IMR-90 (cell line): ENCODE results near the gene ZNF497.

Source experiments
- CEBPB ChIP-seq: IDR thresholded peaks from 2 replicates; pipeline ENCODE4 v1.6.1; 2012; ENCODE audit warnings: low read depth, low read length, improper control_type of control experiment
- CHD1 ChIP-seq: IDR thresholded peaks from 2 replicates; pipeline ENCODE4 v1.6.1; 2012; ENCODE audit warnings: low read depth, low read length, improper control_type of control experiment
- MAZ ChIP-seq: IDR thresholded peaks from 2 replicates; pipeline ENCODE4 v1.6.1; 2012; ENCODE audit warnings: low read depth, mild to moderate bottlenecking, low read length, improper control_type of control experiment, moderate library complexity, borderline replicate concordance
- POLR2A ChIP-seq: IDR thresholded peaks from 2 replicates; pipeline ENCODE4 v1.6.1; 2012; ENCODE audit warnings: mild to moderate bottlenecking, low read depth, low read length
- TF ChIP-seq, protein P1 (sequence below): conservative IDR thresholded peaks from 2 replicates; pipeline ENCODE4 v1.5.1; 2012; ENCODE audit warnings: mild to moderate bottlenecking, low read depth, low read length, improper control_type of control experiment
- TF ChIP-seq, protein P2 (sequence below): fragments of 150-350 bp; IDR thresholded peaks from 2 replicates; pipeline ENCODE4 v1.6.1; 2016; ENCODE audit warnings: low read depth, mild to moderate bottlenecking, low read length, moderate library complexity, borderline replicate concordance
- TF ChIP-seq, protein P3 (sequence below): fragments of 150-350 bp; IDR thresholded peaks from 2 replicates; pipeline ENCODE4 v1.6.1; 2017; ENCODE audit warnings: mild to moderate bottlenecking, antibody characterized with exemption, low read length, low read depth

DNA sequence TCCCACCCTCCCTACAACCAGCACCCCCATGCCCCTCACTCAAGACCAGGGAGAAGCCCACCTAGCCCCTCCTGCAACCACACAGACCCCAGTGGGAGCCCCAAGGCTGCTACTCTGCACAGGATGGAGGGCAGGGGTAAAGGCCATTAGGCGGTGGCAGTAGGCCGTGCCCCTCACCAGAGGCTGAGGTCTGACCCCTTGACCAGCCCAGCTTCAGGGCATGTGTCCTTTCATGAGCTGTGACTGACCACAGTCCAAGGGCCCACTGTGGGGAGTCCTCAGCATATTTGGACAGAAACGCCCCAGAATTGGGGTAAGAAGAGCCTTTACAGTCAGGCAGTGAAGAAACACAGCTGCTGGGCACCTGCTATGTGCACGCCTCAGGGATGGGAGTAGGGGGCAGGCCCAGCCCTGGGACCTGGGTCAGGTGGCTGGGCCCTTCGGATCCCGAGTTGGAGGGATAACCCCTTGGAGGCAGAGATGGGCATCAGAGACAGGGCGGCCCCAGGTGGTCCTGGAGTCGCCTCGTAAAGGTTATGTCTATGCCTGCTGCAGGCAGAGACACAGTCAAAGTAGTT lies 22.9 kb upstream of the ZNF497 start:
- TF ChIP-seq POLR2A (no peak), CHD1 (no peak), CEBPB (no peak), MAZ (no peak)
- TF ChIP-seq, protein P1, sequence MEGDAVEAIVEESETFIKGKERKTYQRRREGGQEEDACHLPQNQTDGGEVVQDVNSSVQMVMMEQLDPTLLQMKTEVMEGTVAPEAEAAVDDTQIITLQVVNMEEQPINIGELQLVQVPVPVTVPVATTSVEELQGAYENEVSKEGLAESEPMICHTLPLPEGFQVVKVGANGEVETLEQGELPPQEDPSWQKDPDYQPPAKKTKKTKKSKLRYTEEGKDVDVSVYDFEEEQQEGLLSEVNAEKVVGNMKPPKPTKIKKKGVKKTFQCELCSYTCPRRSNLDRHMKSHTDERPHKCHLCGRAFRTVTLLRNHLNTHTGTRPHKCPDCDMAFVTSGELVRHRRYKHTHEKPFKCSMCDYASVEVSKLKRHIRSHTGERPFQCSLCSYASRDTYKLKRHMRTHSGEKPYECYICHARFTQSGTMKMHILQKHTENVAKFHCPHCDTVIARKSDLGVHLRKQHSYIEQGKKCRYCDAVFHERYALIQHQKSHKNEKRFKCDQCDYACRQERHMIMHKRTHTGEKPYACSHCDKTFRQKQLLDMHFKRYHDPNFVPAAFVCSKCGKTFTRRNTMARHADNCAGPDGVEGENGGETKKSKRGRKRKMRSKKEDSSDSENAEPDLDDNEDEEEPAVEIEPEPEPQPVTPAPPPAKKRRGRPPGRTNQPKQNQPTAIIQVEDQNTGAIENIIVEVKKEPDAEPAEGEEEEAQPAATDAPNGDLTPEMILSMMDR = no peak
- TF ChIP-seq, protein P2, sequence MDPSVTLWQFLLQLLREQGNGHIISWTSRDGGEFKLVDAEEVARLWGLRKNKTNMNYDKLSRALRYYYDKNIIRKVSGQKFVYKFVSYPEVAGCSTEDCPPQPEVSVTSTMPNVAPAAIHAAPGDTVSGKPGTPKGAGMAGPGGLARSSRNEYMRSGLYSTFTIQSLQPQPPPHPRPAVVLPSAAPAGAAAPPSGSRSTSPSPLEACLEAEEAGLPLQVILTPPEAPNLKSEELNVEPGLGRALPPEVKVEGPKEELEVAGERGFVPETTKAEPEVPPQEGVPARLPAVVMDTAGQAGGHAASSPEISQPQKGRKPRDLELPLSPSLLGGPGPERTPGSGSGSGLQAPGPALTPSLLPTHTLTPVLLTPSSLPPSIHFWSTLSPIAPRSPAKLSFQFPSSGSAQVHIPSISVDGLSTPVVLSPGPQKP = no peak
- TF ChIP-seq, protein P3, sequence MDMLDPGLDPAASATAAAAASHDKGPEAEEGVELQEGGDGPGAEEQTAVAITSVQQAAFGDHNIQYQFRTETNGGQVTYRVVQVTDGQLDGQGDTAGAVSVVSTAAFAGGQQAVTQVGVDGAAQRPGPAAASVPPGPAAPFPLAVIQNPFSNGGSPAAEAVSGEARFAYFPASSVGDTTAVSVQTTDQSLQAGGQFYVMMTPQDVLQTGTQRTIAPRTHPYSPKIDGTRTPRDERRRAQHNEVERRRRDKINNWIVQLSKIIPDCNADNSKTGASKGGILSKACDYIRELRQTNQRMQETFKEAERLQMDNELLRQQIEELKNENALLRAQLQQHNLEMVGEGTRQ = no peak
